ENCODE data around the gene CAMTA1.

GRCh38 chr1:7476861-7477547 lies 691.8 kb downstream of the CAMTA1 start:
- no peak for TF ChIP-seq CTCF (optimal IDR thresholded peaks at IDR 0.05 in 1 of 3, IDR thresholded peaks at IDR 0.05 in 1 of 3, conservative IDR thresholded peaks at IDR 0.05 in 1 of 3; ENCODE audit: extremely low read depth in 1 of 3, insufficient read depth in 2 of 3, low read length in 3 of 3)
- no peak for TF ChIP-seq EZH2 (IDR thresholded peaks at IDR 0.05; ENCODE audit: low read length)

All from keratinocyte (primary cell).